Gastrocnemius medialis (tissue), 4 donors: Measurements from ENCODE around the gene SHISA6. TPM values are rescaled to one million over a fixed set of nuclear protein-coding genes. Genes with fewer than 3 reads are reported as not detected.
"Not testable (repeated sequence)": the region's sequence is repeated elsewhere in the genome, so short reads cannot be mapped to it uniquely, and the experiment has no call there.

Experiments used
- ATAC-seq, 2 donors: fragments of 150-250 bp; one replicate each; pipeline ENCODE4 v1.9.1; 2016
- DNase-seq, 2 donors: peaks; one replicate each; pipeline ENCODE4 v3.0.0-alpha.2; 2019
- H3K27ac ChIP-seq, 4 donors: fragments of 200-600 bp; sonication (generic); 1 replicate in 1 of 4; 2 replicates in 3 of 4; pipeline ENCODE4 v1.5.1; 2016 to 2018; ENCODE audit warnings: mild to moderate bottlenecking in 2 of 4, moderate library complexity in 1 of 4
- H3K27me3 ChIP-seq, 3 donors: fragments of 200-600 bp; sonication (generic) in 2 of 3; 1 replicate in 1 of 3; 2 replicates in 2 of 3; pipeline versions ENCODE4 v1.5.1 to v1.6.0; 2016 to 2019; ENCODE audit warnings: mild to moderate bottlenecking in 1 of 3, moderate library complexity in 1 of 3
- H3K36me3 ChIP-seq, 2 donors: fragments of 200-600 bp; sonication (generic) in 1 of 2; one replicate each; pipeline ENCODE4 v1.5.1; 2017 to 2018
- H3K4me1 ChIP-seq, 2 donors: fragments of 200-600 bp; sonication (generic) in 1 of 2; one replicate each; pipeline ENCODE4 v1.5.1; 2016 to 2017; ENCODE audit warnings: mild to moderate bottlenecking in 2 of 2
- H3K4me3 ChIP-seq, 4 donors: fragments of 200-600 bp; sonication (generic) in 3 of 4; 1 replicate in 1 of 4; 2 replicates in 3 of 4; pipeline ENCODE4 v1.5.1; 2016 to 2019; ENCODE audit warnings: mild to moderate bottlenecking in 2 of 4
- H3K9me3 ChIP-seq, 3 donors: fragments of 200-600 bp; sonication (generic) in 2 of 3; 1 replicate in 1 of 3; 2 replicates in 2 of 3; pipeline ENCODE4 v1.5.1; 2016 to 2019
- POLR2A ChIP-seq, 2 donors: fragments of 450-650 bp; IDR thresholded peaks; one replicate each; pipeline ENCODE4 v1.6.1; 2017; ENCODE audit warnings: antibody characterized with exemption in 2 of 2, mild to moderate bottlenecking in 2 of 2, moderate library complexity in 2 of 2
- in situ Hi-C, 4 donors: fragments of 200-750 bp; cut with MboI; loops; one replicate each; pipeline versions ENCODE4 v1.15.0 to v1.8.0; 2017; ENCODE audit warnings: low sequenced_read_pairs in 4 of 4
- intact Hi-C: fragments of 100-400 bp; cut with DNase I; formaldehyde crosslinking; loops from one replicate; pipeline ENCODE4 v1.15.1; 2023; ENCODE audit warnings: low total_unique reads
- total RNA-seq, 4 donors: library from RNA; depleted of rRNA; stranded (reverse); fragments of >200 nt; gene quantifications; one replicate each; pipeline versions ENCODE4 v1.1.0 to v1.2.3, GENCODE V29; 2016
- TF ChIP-seq, protein P1 (sequence below), 5 experiments: fragments of 450-650 bp in 3 of 5; fragments of 200-600 bp in 2 of 5; sonication (generic) in 2 of 5; IDR thresholded peaks in 4 of 5; conservative IDR thresholded peaks in 1 of 5; 1 replicate in 4 of 5; 2 replicates in 1 of 5; pipeline ENCODE4 v1.5.1; 2016 to 2019; ENCODE audit warnings: antibody characterized with exemption in 5 of 5, mild to moderate bottlenecking in 3 of 5, moderate library complexity in 3 of 5

The SHISA6 gene
- total RNA-seq, 4 donors from 2014 or later, result 0.19 to 0.46 (median 0.31) TPM

DNA sequence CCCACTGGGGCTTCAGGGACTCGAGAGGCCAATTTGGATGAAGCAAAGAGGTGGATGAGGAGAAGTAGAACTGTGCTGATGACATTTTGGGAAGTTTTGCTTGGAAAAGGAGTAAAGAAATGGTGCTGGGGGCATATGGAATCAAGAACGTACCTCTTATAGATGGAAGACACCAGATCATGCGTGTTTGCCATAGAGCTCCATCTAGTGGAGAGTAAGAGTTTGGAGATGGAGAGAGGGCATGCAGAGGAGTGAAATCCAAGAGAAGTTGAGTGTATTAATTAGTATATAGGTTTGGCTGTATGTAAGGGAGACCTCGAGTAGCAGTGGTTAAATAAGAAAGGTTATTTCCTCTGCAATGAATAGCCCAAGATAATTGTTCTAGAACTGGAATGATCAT lies 56.0 kb downstream of the SHISA6 start:
- H3K36me3 ChIP-seq, result no peaks in the 10 kb centered on the region
- no peaks in the 10 kb centered on the region for H3K27me3 ChIP-seq
- in situ Hi-C loops, result loop anchor here in 1 of 4 donors (25.0 kb wide), 1 partner anchor 410 kb away; no protein-coding TSS in a partner anchor
- DNase-seq (no peak), ATAC-seq (no peak)
- intact Hi-C loops, result no loop called here
- H3K9me3 ChIP-seq, result no peaks in the 10 kb centered on the region
- no peaks in the 10 kb centered on the region for H3K4me1 ChIP-seq
- H3K27ac ChIP-seq, result no peak overlapping the region
- no peak overlapping the region for H3K4me3 ChIP-seq
- TF ChIP-seq, protein P1, sequence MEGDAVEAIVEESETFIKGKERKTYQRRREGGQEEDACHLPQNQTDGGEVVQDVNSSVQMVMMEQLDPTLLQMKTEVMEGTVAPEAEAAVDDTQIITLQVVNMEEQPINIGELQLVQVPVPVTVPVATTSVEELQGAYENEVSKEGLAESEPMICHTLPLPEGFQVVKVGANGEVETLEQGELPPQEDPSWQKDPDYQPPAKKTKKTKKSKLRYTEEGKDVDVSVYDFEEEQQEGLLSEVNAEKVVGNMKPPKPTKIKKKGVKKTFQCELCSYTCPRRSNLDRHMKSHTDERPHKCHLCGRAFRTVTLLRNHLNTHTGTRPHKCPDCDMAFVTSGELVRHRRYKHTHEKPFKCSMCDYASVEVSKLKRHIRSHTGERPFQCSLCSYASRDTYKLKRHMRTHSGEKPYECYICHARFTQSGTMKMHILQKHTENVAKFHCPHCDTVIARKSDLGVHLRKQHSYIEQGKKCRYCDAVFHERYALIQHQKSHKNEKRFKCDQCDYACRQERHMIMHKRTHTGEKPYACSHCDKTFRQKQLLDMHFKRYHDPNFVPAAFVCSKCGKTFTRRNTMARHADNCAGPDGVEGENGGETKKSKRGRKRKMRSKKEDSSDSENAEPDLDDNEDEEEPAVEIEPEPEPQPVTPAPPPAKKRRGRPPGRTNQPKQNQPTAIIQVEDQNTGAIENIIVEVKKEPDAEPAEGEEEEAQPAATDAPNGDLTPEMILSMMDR (IDR thresholded peaks at IDR 0.05 in 4 of 5, conservative IDR thresholded peaks at IDR 0.05 in 1 of 5), result peak in 1 of 5 experiments; percentile 29
- no peak for TF ChIP-seq POLR2A (IDR thresholded peaks at IDR 0.05)

DNA sequence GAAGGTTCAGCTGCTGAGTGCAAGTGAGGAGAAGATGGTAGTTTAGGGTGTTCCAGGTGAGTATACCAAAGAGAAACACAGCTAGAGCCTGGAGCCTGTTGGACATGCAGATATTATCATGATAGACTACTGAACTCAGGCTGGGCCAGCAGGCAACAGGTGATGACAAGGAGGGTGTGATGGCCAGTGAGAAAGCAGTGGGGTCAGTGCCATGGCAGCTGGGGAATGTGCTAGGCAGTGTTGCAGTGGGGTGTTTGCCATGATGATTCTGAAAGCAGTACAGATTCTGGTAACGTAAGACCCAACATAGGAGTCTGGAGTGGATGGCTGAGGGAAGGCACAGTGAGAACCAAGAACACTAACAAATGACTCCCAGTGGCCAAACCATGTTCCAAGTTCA lies 57.4 kb downstream of the SHISA6 start:
- peak in 1 of 2 donors; percentile 30 for ATAC-seq
- H3K36me3 ChIP-seq, result no peaks in the 10 kb centered on the region
- no peak for DNase-seq
- no peaks in the 10 kb centered on the region for H3K27me3 ChIP-seq
- no peak overlapping the region for H3K27ac ChIP-seq
- H3K4me1 ChIP-seq, result no peaks in the 10 kb centered on the region
- no peak for TF ChIP-seq POLR2A (IDR thresholded peaks at IDR 0.05)
- TF ChIP-seq, protein P1 (IDR thresholded peaks at IDR 0.05 in 4 of 5, conservative IDR thresholded peaks at IDR 0.05 in 1 of 5), result no peak
- H3K4me3 ChIP-seq, result no peak overlapping the region
- H3K9me3 ChIP-seq, result no peaks in the 10 kb centered on the region
- intact Hi-C loops, result no loop called here
- in situ Hi-C loops, result loop anchor here in 1 of 4 donors (25.0 kb wide), 1 partner anchor 411 kb away; no protein-coding TSS in a partner anchor

DNA sequence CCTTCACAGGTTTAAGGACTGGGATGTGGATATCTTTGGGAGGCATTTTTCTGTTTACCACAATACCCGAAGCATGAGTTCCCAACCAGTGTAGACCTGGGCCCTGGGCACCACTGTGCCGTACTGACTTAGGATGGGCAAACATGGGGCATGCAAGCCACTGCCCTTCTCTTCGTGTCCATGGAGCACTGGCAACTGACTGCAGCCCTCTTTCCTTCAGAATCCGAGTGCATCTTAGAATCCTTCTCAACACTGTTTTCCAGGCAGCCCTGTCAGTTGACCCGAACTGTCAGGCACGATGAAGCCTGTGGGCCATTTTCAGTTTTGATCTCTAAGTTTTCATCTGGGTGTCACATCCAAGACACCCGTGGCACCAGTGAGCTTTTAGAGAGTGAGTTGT lies 59.2 kb downstream of the SHISA6 start:
- Histone ChIP-seq H3K4me3 (no peak overlapping the region), H3K4me1 (no peaks in the 10 kb centered on the region), H3K36me3 (no peaks in the 10 kb centered on the region), H3K9me3 (no peaks in the 10 kb centered on the region), H3K27me3 (no peaks in the 10 kb centered on the region), H3K27ac (no peak overlapping the region)
- in situ Hi-C loops, result no loop called here
- no peak for TF ChIP-seq POLR2A (IDR thresholded peaks at IDR 0.05)
- TF ChIP-seq, protein P1 (IDR thresholded peaks at IDR 0.05 in 4 of 5, conservative IDR thresholded peaks at IDR 0.05 in 1 of 5), result no peak
- ATAC-seq (no peak), DNase-seq (no peak)
- intact Hi-C loops, result no loop called here

DNA sequence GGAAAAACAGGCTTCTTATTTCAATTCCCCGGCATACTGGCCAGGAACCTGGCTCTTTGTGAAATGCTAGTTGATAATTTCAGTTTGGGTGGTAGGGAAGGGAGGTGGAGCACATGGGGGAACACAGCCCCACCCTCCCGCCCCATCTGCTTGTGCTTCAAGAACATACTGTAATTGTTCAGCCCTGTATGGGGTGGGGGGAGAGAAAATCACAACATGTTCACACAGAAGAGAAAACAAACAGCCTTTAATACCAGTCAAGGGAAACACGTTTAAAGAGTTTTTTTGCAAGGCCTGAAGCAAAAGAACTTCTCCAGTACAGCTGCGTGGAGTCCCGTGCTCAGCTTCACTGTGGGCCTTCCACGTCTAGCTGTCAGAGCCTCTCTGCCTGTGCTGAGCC lies 59.7 kb downstream of the SHISA6 start:
- in situ Hi-C loops, result no loop called here
- no peak for ATAC-seq
- H3K27ac ChIP-seq, result no peak overlapping the region
- H3K27me3 ChIP-seq, result no peaks in the 10 kb centered on the region
- H3K9me3 ChIP-seq, result no peaks in the 10 kb centered on the region
- no peak overlapping the region for H3K4me3 ChIP-seq
- DNase-seq, result no peak
- no peaks in the 10 kb centered on the region for H3K36me3 ChIP-seq
- TF ChIP-seq POLR2A (IDR thresholded peaks at IDR 0.05), result no peak
- TF ChIP-seq, protein P1 (IDR thresholded peaks at IDR 0.05 in 4 of 5, conservative IDR thresholded peaks at IDR 0.05 in 1 of 5), result no peak
- intact Hi-C loops, result no loop called here
- H3K4me1 ChIP-seq, result no peaks in the 10 kb centered on the region

DNA sequence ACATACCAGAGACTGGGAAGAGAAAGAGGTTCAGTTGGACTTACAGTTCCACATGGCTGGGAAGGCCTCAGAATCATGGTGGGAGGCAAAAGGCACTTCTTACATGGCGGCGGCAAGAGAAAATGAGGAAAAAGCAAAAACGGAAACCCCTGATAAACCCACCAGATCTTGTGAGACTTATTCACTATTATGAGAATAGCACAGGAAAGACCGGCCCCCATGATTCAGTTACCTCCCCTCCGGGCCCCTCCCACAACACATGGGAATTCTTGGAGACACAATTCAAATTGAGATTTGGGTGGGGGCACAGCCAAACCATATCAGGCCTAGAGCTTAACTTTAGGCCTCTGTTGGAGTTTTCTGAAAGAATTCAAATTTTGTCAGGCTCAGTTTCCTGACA lies 60.9 kb downstream of the SHISA6 start:
- in situ Hi-C loops, H3K9me3 ChIP-seq, ATAC-seq, H3K27me3 ChIP-seq, H3K36me3 ChIP-seq, H3K4me1 ChIP-seq, DNase-seq, H3K4me3 ChIP-seq, intact Hi-C loops: not testable (repeated sequence)
- H3K27ac ChIP-seq, result peak overlapping the region in 1 of 4 donors; percentile 10
